GM23338 (cell line): ENCODE data around the gene SOWAHA. TPM values are rescaled to one million over a fixed set of nuclear protein-coding genes. Genes with fewer than 3 reads are reported as not detected.

Experiments
- ATAC-seq: fragments of 200-7000 bp; cut with Tn5 transposase; 3 replicates; pipeline ENCODE4 v1.9.1; 2020
- DNase-seq: peaks from one replicate; pipeline ENCODE4 v3.0.0-alpha.2; 2015; ENCODE audit warnings: low spot score
- H2AFZ ChIP-seq: fragments of 200-600 bp; sonication (generic); 2 replicates; pipeline ENCODE4 v1.8.0; 2016; ENCODE audit warnings: antibody characterized with exemption, mild to moderate bottlenecking, moderate library complexity
- H3F3A ChIP-seq: fragments of 200-600 bp; sonication (generic); replicated peaks from 2 replicates; pipeline ENCODE4 v1.8.0; 2017; ENCODE audit warnings: antibody characterized with exemption, mixed run types, low read depth
- H3K27ac ChIP-seq: fragments of 200-600 bp; sonication (generic); 2 replicates; pipeline ENCODE4 v1.6.1; 2016; ENCODE audit warnings: low read depth
- H3K27me3 ChIP-seq: fragments of 200-600 bp; sonication (generic); 2 replicates; pipeline ENCODE4 v1.8.0; 2016; ENCODE audit warnings: mild to moderate bottlenecking, mixed run types, moderate library complexity; ENCODE audit not compliant: insufficient read depth
- H3K36me3 ChIP-seq: fragments of 200-600 bp; sonication (generic); 2 replicates; pipeline ENCODE4 v1.8.0; 2016; ENCODE audit warnings: mild to moderate bottlenecking; ENCODE audit not compliant: insufficient read depth
- H3K4me1 ChIP-seq: fragments of 200-600 bp; sonication (generic); 2 replicates; pipeline ENCODE4 v1.8.0; 2016; ENCODE audit warnings: mild to moderate bottlenecking, moderate library complexity; ENCODE audit not compliant: insufficient read depth
- H3K4me2 ChIP-seq: fragments of 200-600 bp; sonication (generic); 2 replicates; pipeline ENCODE4 v1.7.1; 2017; ENCODE audit warnings: mixed run types
- H3K4me3 ChIP-seq: fragments of 200-600 bp; sonication (generic); 2 replicates; pipeline ENCODE4 v1.6.1; 2016; ENCODE audit warnings: mixed run types
- H3K79me2 ChIP-seq: fragments of 200-600 bp; sonication (generic); replicated peaks from 2 replicates; pipeline ENCODE4 v1.8.0; 2017; ENCODE audit warnings: mild to moderate bottlenecking; ENCODE audit not compliant: insufficient read depth
- H3K9me2 ChIP-seq: fragments of 200-600 bp; sonication (generic); 2 replicates; pipeline ENCODE4 v1.8.0; 2017; ENCODE audit not compliant: insufficient read depth
- H4K20me1 ChIP-seq: fragments of 200-600 bp; sonication (generic); replicated peaks from 2 replicates; pipeline ENCODE4 v1.8.0; 2017; ENCODE audit warnings: mild to moderate bottlenecking; ENCODE audit not compliant: insufficient read depth
- H3K27ac Mint-ChIP-seq: 2 replicates; pipeline ENCODE4 v1.8.0; 2020; ENCODE audit warnings: inconsistent platforms, mild to moderate bottlenecking, moderate library complexity, mixed read lengths
- H3K27me3 Mint-ChIP-seq: 3 replicates; pipeline ENCODE4 v1.8.0; 2022; ENCODE audit warnings: low read depth, mild to moderate bottlenecking, moderate library complexity, mixed read lengths, inconsistent platforms; ENCODE audit not compliant: insufficient read depth, poor library complexity
- H3K36me3 Mint-ChIP-seq: 3 replicates; pipeline ENCODE4 v1.8.0; 2021; ENCODE audit warnings: low read depth, mild to moderate bottlenecking, inconsistent platforms, moderate library complexity, mixed read lengths
- H3K4me1 Mint-ChIP-seq: 3 replicates; pipeline ENCODE4 v1.8.0; 2020; ENCODE audit warnings: mild to moderate bottlenecking, inconsistent platforms, mixed read lengths
- H3K4me3 Mint-ChIP-seq: 3 replicates; pipeline ENCODE4 v1.8.0; 2021; ENCODE audit warnings: moderate library complexity, mild to moderate bottlenecking, inconsistent platforms, mixed read lengths
- H3K9me3 Mint-ChIP-seq: 3 replicates; pipeline ENCODE4 v1.8.0; 2020; ENCODE audit warnings: moderate library complexity, mild to moderate bottlenecking, inconsistent platforms, mixed read lengths
- NANOG ChIP-seq: IDR thresholded peaks from 2 replicates; pipeline ENCODE4 v1.6.1; 2016; ENCODE audit warnings: antibody characterized with exemption, borderline replicate concordance
- STAT1 ChIP-seq: IDR thresholded peaks from one replicate; pipeline ENCODE4 v1.6.1; 2016; ENCODE audit warnings: antibody characterized with exemption; ENCODE audit not compliant: unreplicated experiment
- ZNF114 ChIP-seq: fragments of 250-450 bp; sonication (Bioruptor Pico); IDR thresholded peaks from 2 replicates; pipeline ENCODE4 v1.5.0; 2020; ENCODE audit warnings: mild to moderate bottlenecking, moderate library complexity
- ZNF331 ChIP-seq: fragments of 250-450 bp; sonication (Bioruptor Pico); IDR thresholded peaks from 2 replicates; pipeline ENCODE4 v1.5.0; 2020; ENCODE audit warnings: low read depth, mild to moderate bottlenecking, moderate library complexity
- ZNF462 ChIP-seq: fragments of 250-450 bp; sonication (Bioruptor Pico); IDR thresholded peaks from 2 replicates; pipeline ENCODE4 v1.5.0; 2020; ENCODE audit warnings: mild to moderate bottlenecking, moderate library complexity
- polyA plus RNA-seq: library from polyadenylated mRNA; unstranded; fragments of >200 nt; fragmentation: Nextera tagmentation; extraction: Ambion mirVana; gene quantifications from 2 replicates; pipeline ENCODE4 v1.2.1, GENCODE V29; 2016
- total RNA-seq: library from RNA; depleted of rRNA; stranded (reverse); fragments of >200 nt; shearing (Covaris generic); gene quantifications from 2 replicates; pipeline ENCODE4 v1.2.3, GENCODE V29; 2014

Gene SOWAHA
- total and polyA plus RNA-seq, 2 experiments from 2014 or later = 0.18 to 0.52 TPM

GRCh38 chr5:132838516-132839282, 25.6 kb downstream of the SOWAHA start:
- no peak overlapping the region for H3K27ac Mint-ChIP-seq
- H2AFZ ChIP-seq = no peak overlapping the region
- no peak for DNase-seq

More at GRCh38 chr5:132838516-132839282, 25.6 kb downstream of the SOWAHA start:
- no peaks in the 10 kb centered on the region for H3K79me2 ChIP-seq
- Mint-ChIP-seq H3K9me3 (no peaks in the 10 kb centered on the region), H3K4me1 (no peaks in the 10 kb centered on the region), H3K4me3 (no peak overlapping the region), H3K27me3 (peaks cover 2% of the 10 kb centered on the region), H3K36me3 (no peaks in the 10 kb centered on the region)
- no peak for TF ChIP-seq ZNF462
- TF ChIP-seq STAT1 = no peak
- TF ChIP-seq NANOG = no peak
- no peak for TF ChIP-seq ZNF331 (CRISPR knock-in tag)
- no peak for TF ChIP-seq ZNF114 (CRISPR knock-in tag)
- H3K4me3 ChIP-seq = no peak overlapping the region
- ATAC-seq = no peak
- no peaks in the 10 kb centered on the region for H3K9me2 ChIP-seq
- no peaks in the 10 kb centered on the region for H3K4me1 ChIP-seq
- H3K27ac ChIP-seq = no peak overlapping the region
- H4K20me1 ChIP-seq = no peaks in the 10 kb centered on the region
- H3K27me3 ChIP-seq = no peaks in the 10 kb centered on the region
- H3K36me3 ChIP-seq = no peaks in the 10 kb centered on the region
- no peaks in the 10 kb centered on the region for H3F3A ChIP-seq
- no peak overlapping the region for H3K4me2 ChIP-seq
